Neural progenitor cell (in vitro differentiated cells): ENCODE measurements around the gene MAP7D1. TPM values are rescaled to one million over a fixed set of nuclear protein-coding genes. Genes with fewer than 3 reads are reported as not detected.
"Not testable (repeated sequence)": the region's sequence is repeated elsewhere in the genome, so short reads cannot be mapped to it uniquely, and the experiment has no call there.

ENCODE experiments used
- DNase-seq: peaks from one replicate; pipeline ENCODE4 v3.0.0-alpha.2; 2016; ENCODE audit warnings: low spot score
- H2AFZ ChIP-seq: fragments of 200-600 bp; sonication (generic); replicated peaks from 2 replicates; pipeline ENCODE4 v1.6.1; 2016; ENCODE audit warnings: antibody characterized with exemption
- H3F3A ChIP-seq: fragments of 200-600 bp; sonication (generic); 2 replicates; pipeline ENCODE4 v1.6.1; 2016; ENCODE audit warnings: antibody characterized with exemption, low read depth
- H3K27ac ChIP-seq: fragments of 200-600 bp; sonication (generic); 2 replicates; pipeline ENCODE4 v1.5.1; 2016; ENCODE audit warnings: mild to moderate bottlenecking
- H3K27me3 ChIP-seq: fragments of 200-600 bp; sonication (generic); 2 replicates; pipeline ENCODE4 v1.6.1; 2016; ENCODE audit warnings: mild to moderate bottlenecking, moderate library complexity
- H3K36me3 ChIP-seq: fragments of 200-600 bp; sonication (generic); 2 replicates; pipeline ENCODE4 v1.5.1; 2016
- H3K4me1 ChIP-seq: fragments of 200-600 bp; sonication (generic); 2 replicates; pipeline ENCODE4 v1.6.1; 2016; ENCODE audit warnings: mixed run types
- H3K4me2 ChIP-seq: fragments of 200-600 bp; sonication (generic); 2 replicates; pipeline ENCODE4 v1.6.1; 2016
- H3K4me3 ChIP-seq: fragments of 200-600 bp; sonication (generic); 2 replicates; pipeline ENCODE4 v1.5.1; 2016
- H3K79me2 ChIP-seq: fragments of 200-600 bp; sonication (generic); 2 replicates; pipeline ENCODE4 v1.6.1; 2016; ENCODE audit warnings: low read depth
- H3K9ac ChIP-seq: fragments of 200-600 bp; sonication (generic); 2 replicates; pipeline ENCODE4 v1.6.1; 2016
- H3K9me3 ChIP-seq: fragments of 200-600 bp; sonication (generic); 2 replicates; pipeline ENCODE4 v1.5.1; 2016; ENCODE audit warnings: low read depth
- H4K20me1 ChIP-seq: fragments of 200-600 bp; sonication (generic); 2 replicates; pipeline ENCODE4 v1.6.1; 2016; ENCODE audit warnings: low read depth
- H3K27ac Mint-ChIP-seq: 3 replicates; pipeline ENCODE4 v1.8.0; 2021; ENCODE audit warnings: mixed read lengths
- H3K27me3 Mint-ChIP-seq: 2 replicates; pipeline ENCODE4 v1.8.0; 2022; ENCODE audit warnings: low read depth, mild to moderate bottlenecking, inconsistent platforms, moderate library complexity, mixed read lengths; ENCODE audit not compliant: insufficient read depth
- H3K36me3 Mint-ChIP-seq: 3 replicates; pipeline ENCODE4 v1.8.0; 2021; ENCODE audit warnings: mixed read lengths
- H3K4me1 Mint-ChIP-seq: 3 replicates; pipeline ENCODE4 v1.8.0; 2021; ENCODE audit warnings: mixed read lengths
- H3K4me3 Mint-ChIP-seq: 3 replicates; pipeline ENCODE4 v1.8.0; 2021; ENCODE audit warnings: mild to moderate bottlenecking, moderate library complexity, mixed read lengths
- H3K9me3 Mint-ChIP-seq: 3 replicates; pipeline ENCODE4 v1.8.0; 2020; ENCODE audit warnings: mixed read lengths
- CTCF ChIP-seq: fragments of 200-600 bp; sonication (generic); IDR thresholded peaks from 2 replicates; pipeline ENCODE4 v1.5.1; 2017; ENCODE audit warnings: antibody characterized with exemption, mild to moderate bottlenecking
- EZH2 ChIP-seq: fragments of 200-600 bp; sonication (generic); IDR thresholded peaks from 2 replicates; pipeline ENCODE4 v1.6.1; 2017; ENCODE audit warnings: antibody characterized with exemption, mild to moderate bottlenecking, moderate library complexity
- EZH2phosphoT487 ChIP-seq: fragments of 200-600 bp; sonication (generic); IDR thresholded peaks from 2 replicates; pipeline ENCODE4 v1.6.1; 2017; ENCODE audit warnings: antibody characterized with exemption
- small RNA-seq: library from RNA; depleted of rRNA; stranded (forward); fragments of <200 nt; gene quantifications from one replicate; pipeline ENCODE3, GENCODE V24; 2015
- total RNA-seq: library from RNA; depleted of rRNA; stranded (reverse); fragments of >200 nt; gene quantifications from 2 replicates; pipeline ENCODE4 v1.2.3, GENCODE V29; 2015; ENCODE audit warnings: low replicate concordance

MAP7D1 gene
- total RNA-seq, 1 donor from 2014 or later = 35.0 TPM

- Histone ChIP-seq H3K27ac (peak overlapping the region; percentile 88), H3K4me1 (peaks cover 18% of the 10 kb centered on the region)
- peaks cover 7% of the 10 kb centered on the region for H3K36me3 Mint-ChIP-seq
Measured at GRCh38 chr1:36225283-36225899, 69.4 kb downstream of the MAP7D1 start.

GRCh38 chr1:36230279-36230678, 74.3 kb downstream of the MAP7D1 start:
- not testable (repeated sequence) for H3K9ac ChIP-seq, H3K4me2 ChIP-seq, H3K27me3 ChIP-seq, H3K9me3 ChIP-seq, H3K9me3 Mint-ChIP-seq, H2AFZ ChIP-seq, H3K27me3 Mint-ChIP-seq, H3K4me3 Mint-ChIP-seq, H3K4me3 ChIP-seq, DNase-seq, H3K27ac Mint-ChIP-seq, H3K27ac ChIP-seq, H3K36me3 ChIP-seq
- peaks cover 99% of the 10 kb centered on the region for H4K20me1 ChIP-seq
- Mint-ChIP-seq H3K36me3 (peaks cover 14% of the 10 kb centered on the region), H3K4me1 (peaks cover 15% of the 10 kb centered on the region)
- H3K79me2 ChIP-seq = peaks cover 100% of the 10 kb centered on the region
- peaks cover 19% of the 10 kb centered on the region for H3K4me1 ChIP-seq
- H3F3A ChIP-seq = peaks cover 15% of the 10 kb centered on the region

More at GRCh38 chr1:36225283-36225899, 69.4 kb downstream of the MAP7D1 start:
- no peaks in the 10 kb centered on the region for H3K9me3 Mint-ChIP-seq
- Histone ChIP-seq H3K4me2 (peak overlapping the region; percentile 98), H3K9ac (peak overlapping the region; percentile 84), H4K20me1 (peaks cover 58% of the 10 kb centered on the region), H3K9me3 (no peaks in the 10 kb centered on the region), H3K27me3 (no peaks in the 10 kb centered on the region), H2AFZ (no peak overlapping the region), H3F3A (peaks cover 20% of the 10 kb centered on the region), H3K79me2 (peaks cover 61% of the 10 kb centered on the region), H3K36me3 (no peaks in the 10 kb centered on the region), H3K4me3 (peak overlapping the region; percentile 96)
- no peaks in the 10 kb centered on the region for H3K27me3 Mint-ChIP-seq
- peak overlapping the region; percentile 93 for H3K27ac Mint-ChIP-seq
- peaks cover 25% of the 10 kb centered on the region for H3K4me1 Mint-ChIP-seq
- DNase-seq = no peak
- TF ChIP-seq EZH2phosphoT487 = no peak
- TF ChIP-seq EZH2 = no peak
- TF ChIP-seq CTCF = no peak
- peak overlapping the region; percentile 96 for H3K4me3 Mint-ChIP-seq

Small RNAs within 50 kb of the gene (small RNA-seq; reads per million reads assigned to genes)
- not detected for gene RN7SL131P

Other genes starting within 250 kb of the MAP7D1 start
- gene AGO3, start 225.1 kb upstream of the MAP7D1 start, total RNA-seq = 28.2 and 45.2 TPM in 2 replicates
- 2.7 and 7.4 TPM in 2 replicates for gene TEKT2, start 72.1 kb upstream of the MAP7D1 start, total RNA-seq
- gene ADPRS, start 67.3 kb upstream of the MAP7D1 start, total RNA-seq = 28.1 and 40.9 TPM in 2 replicates
- 0.06 TPM in 1 of 2 replicates, not detected in the other for gene COL8A2, start 30.9 kb upstream of the MAP7D1 start, total RNA-seq
- gene TRAPPC3, start 6.7 kb upstream of the MAP7D1 start, total RNA-seq = 44.9 and 69.4 TPM in 2 replicates
- 123 and 138 TPM in 2 replicates for gene THRAP3, start 68.3 kb downstream of the MAP7D1 start, total RNA-seq
- gene SH3D21, start 150.2 kb downstream of the MAP7D1 start, total RNA-seq = 6.1 and 15.1 TPM in 2 replicates
- 3.1 and 14.7 TPM in 2 replicates for gene EVA1B, start 167.5 kb downstream of the MAP7D1 start, total RNA-seq
- gene STK40, start 229.8 kb downstream of the MAP7D1 start, total RNA-seq = 5.3 and 14.7 TPM in 2 replicates
- 8.6 and 10.2 TPM in 2 replicates for gene LSM10, start 241.7 kb downstream of the MAP7D1 start, total RNA-seq